ENCODE measurements around the gene COLEC12.
A peak's percentile ranks its signal among the peaks of the same experiment; 100 is the strongest.

COLEC12 gene

DNA sequence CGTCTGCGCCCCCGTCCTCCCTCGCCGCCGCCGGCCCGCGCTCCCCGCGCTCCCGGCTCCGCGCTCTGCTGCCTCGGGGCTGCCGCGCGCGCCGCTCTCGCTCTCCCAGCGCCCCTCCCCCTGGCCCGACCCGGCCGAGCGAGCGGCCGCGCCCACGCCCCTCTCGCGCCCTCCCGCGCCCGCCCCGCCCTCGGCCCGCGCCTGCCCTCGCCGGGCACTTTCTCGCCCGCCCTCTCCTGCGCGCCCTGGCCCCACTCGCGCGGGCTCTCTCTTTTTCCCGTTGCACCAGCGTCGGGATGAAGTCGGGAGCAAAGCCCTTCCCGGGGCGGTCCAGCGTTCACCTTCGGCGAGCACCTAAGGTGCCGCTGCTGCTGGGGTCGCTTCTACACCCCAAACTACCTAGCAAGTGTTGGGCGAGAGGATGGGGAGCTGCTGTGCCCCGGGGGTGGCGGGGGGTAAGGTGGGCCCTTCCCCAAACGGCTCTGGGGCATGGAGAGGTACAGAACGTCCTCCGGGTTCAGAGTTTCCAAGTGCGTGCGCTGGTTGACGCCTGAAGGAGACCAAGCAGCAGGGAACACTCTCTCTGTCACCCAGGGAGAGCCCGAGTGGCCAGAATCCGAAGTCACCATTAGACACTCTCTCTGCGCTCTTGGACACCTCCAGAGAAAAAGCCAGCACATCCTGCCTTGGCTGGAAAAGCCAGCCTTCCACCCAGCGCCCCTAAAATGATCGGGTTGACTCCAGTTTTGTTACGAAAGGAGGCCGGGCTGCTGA lies at the start of gene COLEC12:
COLEC12 (minus strand) TSS at position 70 of the 774 bp plus-strand sequence. CDS start 187 bp downstream, outside the sequence.
- ChIA-PET CTCF (interaction anchor here (1.1 to 1.5 kb wide), 2 partner anchors 9 to 115 kb away, joined by 3 to 5 read pairs; no protein-coding TSS in a partner anchor), POLR2A (interaction anchor here (0.7 kb wide), 1 partner anchor 12 kb away, joined by 4 read pairs; no protein-coding TSS in a partner anchor)
- H3K27ac ChIP-seq (ENCODE audit: extremely low read depth, low read depth, low read length) = peak within 1 kb of the TSS; percentile 63; the same call in 1 of the 2 replicates
- H3K4me1 ChIP-seq (ENCODE audit: control insufficient read depth, insufficient read depth, low read length) = peaks cover 7% of the 10 kb centered on the region
- no peaks in the 10 kb centered on the region for H3K36me3 ChIP-seq (ENCODE audit: control insufficient read depth in 2 of 2, insufficient read depth in 1 of 2, low read length in 2 of 2)
- no peaks in the 10 kb centered on the region for H3K9me3 ChIP-seq (ENCODE audit: control insufficient read depth, insufficient read depth, low read depth, low read length)
- TF ChIP-seq ZBTB8A (tag by site-specific recombination; IDR thresholded peaks at IDR 0.05) = peak; percentile 86
- TF ChIP-seq GLIS2 (tag by site-specific recombination; IDR thresholded peaks at IDR 0.05) = 0 out of 2 replicates have a peak, but pooled peaks have one; percentile 28
- TF ChIP-seq SP3 (tag by site-specific recombination; IDR thresholded peaks at IDR 0.05) = 0 out of 2 replicates have a peak, but pooled peaks have one; percentile 34
- TF ChIP-seq, protein P1, sequence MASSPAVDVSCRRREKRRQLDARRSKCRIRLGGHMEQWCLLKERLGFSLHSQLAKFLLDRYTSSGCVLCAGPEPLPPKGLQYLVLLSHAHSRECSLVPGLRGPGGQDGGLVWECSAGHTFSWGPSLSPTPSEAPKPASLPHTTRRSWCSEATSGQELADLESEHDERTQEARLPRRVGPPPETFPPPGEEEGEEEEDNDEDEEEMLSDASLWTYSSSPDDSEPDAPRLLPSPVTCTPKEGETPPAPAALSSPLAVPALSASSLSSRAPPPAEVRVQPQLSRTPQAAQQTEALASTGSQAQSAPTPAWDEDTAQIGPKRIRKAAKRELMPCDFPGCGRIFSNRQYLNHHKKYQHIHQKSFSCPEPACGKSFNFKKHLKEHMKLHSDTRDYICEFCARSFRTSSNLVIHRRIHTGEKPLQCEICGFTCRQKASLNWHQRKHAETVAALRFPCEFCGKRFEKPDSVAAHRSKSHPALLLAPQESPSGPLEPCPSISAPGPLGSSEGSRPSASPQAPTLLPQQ (tag by site-specific recombination; IDR thresholded peaks at IDR 0.05) = peak; percentile 44; the same call in 1 of the 2 replicates
- TF ChIP-seq, protein P2, sequence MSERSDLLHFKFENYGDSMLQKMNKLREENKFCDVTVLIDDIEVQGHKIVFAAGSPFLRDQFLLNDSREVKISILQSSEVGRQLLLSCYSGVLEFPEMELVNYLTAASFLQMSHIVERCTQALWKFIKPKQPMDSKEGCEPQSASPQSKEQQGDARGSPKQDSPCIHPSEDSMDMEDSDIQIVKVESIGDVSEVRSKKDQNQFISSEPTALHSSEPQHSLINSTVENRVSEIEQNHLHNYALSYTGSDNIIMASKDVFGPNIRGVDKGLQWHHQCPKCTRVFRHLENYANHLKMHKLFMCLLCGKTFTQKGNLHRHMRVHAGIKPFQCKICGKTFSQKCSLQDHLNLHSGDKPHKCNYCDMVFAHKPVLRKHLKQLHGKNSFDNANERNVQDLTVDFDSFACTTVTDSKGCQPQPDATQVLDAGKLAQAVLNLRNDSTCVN (tag by site-specific recombination; optimal IDR thresholded peaks at IDR 0.05) = peak; percentile 36
- TF ChIP-seq ZFHX2 (tag by site-specific recombination; conservative IDR thresholded peaks at IDR 0.05) = peak; percentile 48
- no peak for TF ChIP-seq ZEB2 (tag by site-specific recombination; IDR thresholded peaks at IDR 0.05)
- 0 out of 2 replicates have a peak, but pooled peaks have one; percentile 27 for TF ChIP-seq KLF9 (tag by site-specific recombination; IDR thresholded peaks at IDR 0.05; ENCODE audit: low read depth)
- TF ChIP-seq KLF1 (tag by site-specific recombination; IDR thresholded peaks at IDR 0.05) = 0 out of 2 replicates have a peak, but pooled peaks have one; percentile 17
- TF ChIP-seq, protein P3, sequence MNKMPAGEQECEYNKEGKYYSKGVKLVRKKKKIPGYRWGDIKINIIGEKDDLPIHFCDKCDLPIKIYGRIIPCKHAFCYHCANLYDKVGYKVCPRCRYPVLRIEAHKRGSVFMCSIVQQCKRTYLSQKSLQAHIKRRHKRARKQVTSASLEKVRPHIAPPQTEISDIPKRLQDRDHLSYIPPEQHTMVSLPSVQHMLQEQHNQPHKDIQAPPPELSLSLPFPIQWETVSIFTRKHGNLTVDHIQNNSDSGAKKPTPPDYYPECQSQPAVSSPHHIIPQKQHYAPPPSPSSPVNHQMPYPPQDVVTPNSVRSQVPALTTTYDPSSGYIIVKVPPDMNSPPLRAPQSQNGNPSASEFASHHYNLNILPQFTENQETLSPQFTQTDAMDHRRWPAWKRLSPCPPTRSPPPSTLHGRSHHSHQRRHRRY (tag by site-specific recombination; IDR thresholded peaks at IDR 0.05) = no peak
- H3K4me3 ChIP-seq (ENCODE audit: low read depth, low read length) = peak within 1 kb of the TSS; percentile 32

DNA sequence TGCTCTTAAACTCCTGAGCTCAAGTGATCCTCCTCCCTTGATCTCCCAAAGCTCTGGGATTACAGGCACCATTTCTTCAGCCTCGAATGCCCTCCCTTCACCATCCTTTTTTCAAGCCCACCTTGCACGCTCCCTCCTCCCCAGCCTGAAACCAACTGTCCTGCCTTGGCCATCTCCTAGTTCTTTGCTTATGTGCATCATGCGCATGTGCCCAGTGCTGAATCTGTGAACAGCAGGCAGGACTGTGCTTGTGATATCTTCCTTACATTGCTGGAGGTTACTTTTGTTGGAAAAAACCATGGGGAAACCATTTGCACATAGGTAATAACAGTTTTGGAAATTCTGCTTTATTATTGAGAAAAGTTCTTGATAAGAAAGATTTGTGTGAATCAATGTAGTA lies 49.5 kb upstream of the COLEC12 start:
- no peak for TF ChIP-seq KLF16 (tag by site-specific recombination; IDR thresholded peaks at IDR 0.05)
- TF ChIP-seq, protein P4, sequence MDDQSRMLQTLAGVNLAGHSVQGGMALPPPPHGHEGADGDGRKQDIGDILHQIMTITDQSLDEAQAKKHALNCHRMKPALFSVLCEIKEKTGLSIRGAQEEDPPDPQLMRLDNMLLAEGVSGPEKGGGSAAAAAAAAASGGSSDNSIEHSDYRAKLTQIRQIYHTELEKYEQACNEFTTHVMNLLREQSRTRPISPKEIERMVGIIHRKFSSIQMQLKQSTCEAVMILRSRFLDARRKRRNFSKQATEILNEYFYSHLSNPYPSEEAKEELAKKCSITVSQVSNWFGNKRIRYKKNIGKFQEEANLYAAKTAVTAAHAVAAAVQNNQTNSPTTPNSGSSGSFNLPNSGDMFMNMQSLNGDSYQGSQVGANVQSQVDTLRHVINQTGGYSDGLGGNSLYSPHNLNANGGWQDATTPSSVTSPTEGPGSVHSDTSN (CRISPR knock-in tag; IDR thresholded peaks at IDR 0.05) = no peak
- TF ChIP-seq, protein P5, sequence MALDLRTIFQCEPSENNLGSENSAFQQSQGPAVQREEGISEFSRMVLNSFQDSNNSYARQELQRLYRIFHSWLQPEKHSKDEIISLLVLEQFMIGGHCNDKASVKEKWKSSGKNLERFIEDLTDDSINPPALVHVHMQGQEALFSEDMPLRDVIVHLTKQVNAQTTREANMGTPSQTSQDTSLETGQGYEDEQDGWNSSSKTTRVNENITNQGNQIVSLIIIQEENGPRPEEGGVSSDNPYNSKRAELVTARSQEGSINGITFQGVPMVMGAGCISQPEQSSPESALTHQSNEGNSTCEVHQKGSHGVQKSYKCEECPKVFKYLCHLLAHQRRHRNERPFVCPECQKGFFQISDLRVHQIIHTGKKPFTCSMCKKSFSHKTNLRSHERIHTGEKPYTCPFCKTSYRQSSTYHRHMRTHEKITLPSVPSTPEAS (tag by site-specific recombination; IDR thresholded peaks at IDR 0.05) = no peak
- no peak for TF ChIP-seq KLF7 (tag by site-specific recombination; IDR thresholded peaks at IDR 0.05; ENCODE audit: borderline replicate concordance)
- no peak for TF ChIP-seq ZNF24 (tag by site-specific recombination; IDR thresholded peaks at IDR 0.05)
- no peak for TF ChIP-seq ZNF560 (tag by site-specific recombination; IDR thresholded peaks at IDR 0.05; ENCODE audit: borderline replicate concordance)
- TF ChIP-seq ZEB2 (tag by site-specific recombination; IDR thresholded peaks at IDR 0.05) = no peak
- no peak for TF ChIP-seq ZNF629 (tag by site-specific recombination; IDR thresholded peaks at IDR 0.05)
- ChIA-PET CTCF (interaction anchor here (0.7 kb wide), 1 partner anchor 52 kb away, joined by 4 read pairs; no protein-coding TSS in a partner anchor), POLR2A (no interaction called here)
- no peak overlapping the region for H3K27ac ChIP-seq (ENCODE audit: extremely low read depth, low read depth, low read length)
- H3K4me3 ChIP-seq (ENCODE audit: low read depth, low read length) = no peak overlapping the region
- no peaks in the 10 kb centered on the region for H3K36me3 ChIP-seq (ENCODE audit: control insufficient read depth in 2 of 2, insufficient read depth in 1 of 2, low read length in 2 of 2)
- H3K4me1 ChIP-seq (ENCODE audit: control insufficient read depth, insufficient read depth, low read length) = no peaks in the 10 kb centered on the region
- no peaks in the 10 kb centered on the region for H3K9me3 ChIP-seq (ENCODE audit: control insufficient read depth, insufficient read depth, low read depth, low read length)

Measured in HEK293 (cell line).